HTERT RPE-1 (cell line): ENCODE results near the gene KNL1.
"Not testable (repeated sequence)": the region's sequence is repeated elsewhere in the genome, so short reads cannot be mapped to it uniquely, and the experiment has no call there.

Source experiments
- in situ Hi-C: fragments of 300-500 bp; cut with MboI; formaldehyde crosslinking; loops from 4 replicates; pipeline ENCODE4 v1.14.3; 2020; ENCODE audit warnings: low sequenced_read_pairs

KNL1 gene

GRCh38 chr15:40593588-40594428 lies at the start of gene KNL1:
KNL1 (plus strand) TSS chr15:40594249; CDS start chr15:40602932, 8,683 bp downstream.
- in situ Hi-C loops, result no loop called here

- in situ Hi-C loops, result no loop called here
Observed at GRCh38 chr15:40545457-40545856, 48.6 kb upstream of the KNL1 start.

GRCh38 chr15:40548610-40549009 lies 45.4 kb upstream of the KNL1 start:
- in situ Hi-C loops, result no loop called here

GRCh38 chr15:40549894-40550293 lies 44.2 kb upstream of the KNL1 start:
- in situ Hi-C loops, result no loop called here

GRCh38 chr15:40550341-40551037 lies 43.6 kb upstream of the KNL1 start:
- in situ Hi-C loops, result no loop called here

- in situ Hi-C loops, result no loop called here
Observed at GRCh38 chr15:40554161-40554525, 39.9 kb upstream of the KNL1 start.

GRCh38 chr15:40555876-40556275 lies 38.2 kb upstream of the KNL1 start:
- in situ Hi-C loops, result no loop called here

GRCh38 chr15:40558952-40559742 lies 34.9 kb upstream of the KNL1 start:
- in situ Hi-C loops, result no loop called here

- in situ Hi-C loops, result no loop called here
Observed at GRCh38 chr15:40562691-40563090, 31.4 kb upstream of the KNL1 start.

- in situ Hi-C loops, result no loop called here
Observed at GRCh38 chr15:40563426-40563825, 30.6 kb upstream of the KNL1 start.

GRCh38 chr15:40564591-40565332 lies 29.3 kb upstream of the KNL1 start, which contains the start of gene CCDC32:
CCDC32 (minus strand) TSS chr15:40565042; CDS start chr15:40563015, 2,027 bp downstream.
- in situ Hi-C loops, result no loop called here

- in situ Hi-C loops, result no loop called here
Observed at GRCh38 chr15:40565333-40566238, 28.5 kb upstream of the KNL1 start.

- in situ Hi-C loops, result no loop called here
Observed at GRCh38 chr15:40567111-40567510, 26.9 kb upstream of the KNL1 start.

- in situ Hi-C loops, result no loop called here
Observed at GRCh38 chr15:40569129-40569953, 24.7 kb upstream of the KNL1 start, which contains the start of gene RPUSD2. RPUSD2 (plus strand) TSS chr15:40569299; CDS start chr15:40569338, 39 bp downstream.

- in situ Hi-C loops, result no loop called here
Observed at GRCh38 chr15:40575113-40575512, 18.9 kb upstream of the KNL1 start.

GRCh38 chr15:40576914-40577313 lies 17.1 kb upstream of the KNL1 start:
- in situ Hi-C loops, result not testable (repeated sequence)

- in situ Hi-C loops, result no loop called here
Observed at GRCh38 chr15:40578892-40579291, 15.2 kb upstream of the KNL1 start.

GRCh38 chr15:40581796-40582195 lies 12.3 kb upstream of the KNL1 start:
- in situ Hi-C loops, result not testable (repeated sequence)
